Vagina (tissue), 2 donors: ENCODE measurements around the gene PBX2. TPM values are rescaled to one million over a fixed set of nuclear protein-coding genes. Genes with fewer than 3 reads are reported as not detected.
A peak's percentile ranks its signal among the peaks of the same experiment; 100 is the strongest.

ENCODE experiments used
- DNase-seq, 2 donors: peaks; one replicate each; pipeline ENCODE4 v3.0.0-alpha.2; 2017; ENCODE audit errors: extremely low spot score in 2 of 2
- H3K27ac ChIP-seq: fragments of 200-600 bp; sonication (generic); one replicate; pipeline ENCODE4 v1.5.1; 2019
- H3K27me3 ChIP-seq: fragments of 200-600 bp; sonication (generic); one replicate; pipeline ENCODE4 v1.5.1; 2019
- H3K36me3 ChIP-seq, 2 donors: fragments of 200-600 bp; sonication (generic); one replicate each; pipeline ENCODE4 v1.5.1; 2017 to 2019
- H3K4me1 ChIP-seq: fragments of 200-600 bp; sonication (generic); one replicate; pipeline ENCODE4 v1.5.1; 2019
- H3K4me3 ChIP-seq, 2 donors: fragments of 200-600 bp; sonication (generic); 1 replicate in 1 of 2; 2 replicates in 1 of 2; pipeline ENCODE4 v1.5.1; 2016 to 2019
- H3K9me3 ChIP-seq: fragments of 200-600 bp; sonication (generic); one replicate; pipeline ENCODE4 v1.5.1; 2019
- CTCF ChIP-seq, 3 experiments: fragments of 450-650 bp in 2 of 3; fragments of 200-600 bp in 1 of 3; sonication (generic) in 1 of 3; IDR thresholded peaks; one replicate each; pipeline ENCODE4 v1.5.1; 2017 to 2019; ENCODE audit warnings: antibody characterized with exemption in 3 of 3, mild to moderate bottlenecking in 2 of 3, moderate library complexity in 2 of 3
- POLR2A ChIP-seq, 2 donors: fragments of 450-650 bp; IDR thresholded peaks; one replicate each; pipeline ENCODE4 v1.6.1; 2017; ENCODE audit warnings: antibody characterized with exemption in 2 of 2, mild to moderate bottlenecking in 2 of 2, moderate library complexity in 2 of 2
- POLR2AphosphoS5 ChIP-seq, 2 donors: sonication (generic); formaldehyde crosslinking; IDR thresholded peaks; one replicate each; pipeline ENCODE4 v1.9.0; 2017; ENCODE audit warnings: antibody characterized with exemption in 2 of 2, mild to moderate bottlenecking in 2 of 2, low read depth in 1 of 2; ENCODE audit not compliant: insufficient read depth in 1 of 2
- intact Hi-C: fragments of 100-400 bp; cut with DNase I; formaldehyde crosslinking; loops from one replicate; pipeline ENCODE4 v1.15.1; 2023
- total RNA-seq: library from RNA; depleted of rRNA; stranded (reverse); fragments of >200 nt; gene quantifications from one replicate; pipeline ENCODE4 v1.2.3, GENCODE V29; 2016

Gene PBX2
- total RNA-seq, 1 donor from 2014 or later = 49.4 TPM

- peaks cover 45% of the 10 kb centered on the region for H3K4me1 ChIP-seq
- H3K9me3 ChIP-seq = no peaks in the 10 kb centered on the region
- H3K27me3 ChIP-seq = no peaks in the 10 kb centered on the region
- peak within 1 kb of the TSS; percentile 95 for H3K27ac ChIP-seq
- TF ChIP-seq POLR2AphosphoS5 (IDR thresholded peaks at IDR 0.05; ENCODE audit: insufficient read depth in 1 of 2, low read depth in 1 of 2) (peak; percentile 64 to 85), CTCF (IDR thresholded peaks at IDR 0.05) (no peak), POLR2A (IDR thresholded peaks at IDR 0.05) (no peak)
- intact Hi-C loops = loop anchor here (10.0 kb wide), 1 partner anchor 53 kb away; the partner anchor contains the start of gene ATF6B
- peak within 1 kb of the TSS; percentile 81 to 93 for H3K4me3 ChIP-seq
- DNase-seq = peak in 1 of 2 donors; percentile 100
- peaks cover 0 to 10% of the 10 kb centered on the region in 2 donors for H3K36me3 ChIP-seq
These were observed 12.0 kb downstream of the PBX2 start, which contains the start of gene RNF5 for GRCh38 chr6:32177788-32178546. Gene RNF5 (plus strand): TSS chr6:32178405. CDS start chr6:32178512, 107 bp downstream.

DNA sequence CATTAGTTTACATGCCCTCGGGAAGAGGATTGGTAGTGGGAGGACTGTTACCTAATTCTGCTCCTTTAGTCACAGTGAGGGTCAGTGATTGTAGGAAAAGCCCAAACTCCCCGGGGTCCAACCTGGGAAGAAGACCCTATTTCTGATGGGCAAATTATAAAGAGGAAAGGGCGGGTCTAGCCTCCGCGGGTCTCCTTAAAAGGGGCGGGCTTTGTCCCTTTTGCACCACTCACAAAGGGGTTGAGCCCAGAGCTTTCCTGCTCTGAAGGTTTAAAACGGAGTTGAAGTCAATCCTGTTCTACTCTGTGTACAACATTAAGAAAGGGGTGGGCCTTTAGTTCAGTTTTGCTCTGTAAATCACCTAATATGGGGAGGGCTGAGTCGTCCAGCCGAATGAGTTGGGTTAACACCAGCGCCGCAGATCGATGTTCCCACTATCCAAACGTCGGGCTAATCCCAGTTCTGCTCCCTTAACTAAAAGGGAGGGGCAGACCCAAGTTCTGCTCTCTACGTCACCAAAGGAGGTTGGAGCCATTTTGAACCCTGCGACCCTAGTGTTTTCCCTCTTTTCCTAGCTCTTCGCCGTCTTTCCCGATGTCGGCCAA, 12.7 kb downstream of the PBX2 start:
- peaks cover 0 to 10% of the 10 kb centered on the region in 2 donors for H3K36me3 ChIP-seq
- no peaks in the 10 kb centered on the region for H3K27me3 ChIP-seq
- H3K27ac ChIP-seq = peak overlapping the region; percentile 95
- H3K9me3 ChIP-seq = no peaks in the 10 kb centered on the region
- DNase-seq = peak in 1 of 2 donors; percentile 91
- H3K4me3 ChIP-seq = peak overlapping the region; percentile 81 to 93
- peaks cover 45% of the 10 kb centered on the region for H3K4me1 ChIP-seq
- TF ChIP-seq POLR2A (IDR thresholded peaks at IDR 0.05) (peak in 1 of 2 donors; percentile 41), CTCF (IDR thresholded peaks at IDR 0.05) (no peak)
- intact Hi-C loops = loop anchor here (10.0 kb wide), 1 partner anchor 52 kb away; the partner anchor contains the start of gene ATF6B

DNA sequence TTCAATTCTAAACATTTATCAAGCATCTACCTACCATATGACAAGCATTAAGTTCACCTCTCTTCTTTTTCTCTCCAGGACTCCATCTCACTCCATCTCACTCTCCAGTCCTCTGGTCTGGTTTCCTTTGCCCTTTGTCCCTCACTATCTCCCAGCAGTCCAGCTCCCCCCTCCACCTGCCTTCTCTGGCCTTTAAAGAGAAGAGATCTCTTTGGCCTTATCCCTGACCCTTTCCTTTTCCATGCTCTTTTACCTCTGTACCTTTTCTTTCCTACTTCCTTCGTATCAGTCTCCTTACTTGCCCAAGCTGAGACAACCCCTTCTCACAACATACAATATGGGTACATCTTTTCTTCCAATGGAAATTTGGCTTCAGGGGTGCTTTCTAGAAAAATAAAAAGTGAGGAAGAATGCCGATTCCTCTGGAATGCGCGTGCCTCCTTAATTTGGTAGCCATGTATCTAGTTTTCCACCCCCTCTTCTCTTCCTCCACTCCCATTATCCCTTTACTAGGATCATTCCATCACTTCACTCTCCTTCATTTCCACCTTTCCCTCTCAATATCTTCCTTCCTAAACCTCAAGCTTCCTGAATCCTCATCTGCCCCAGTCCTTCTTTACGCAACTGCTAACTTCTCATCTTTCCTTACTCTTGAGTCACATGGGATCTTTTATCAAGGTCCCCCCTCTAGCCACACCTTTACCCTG, 13.4 kb downstream of the PBX2 start:
- intact Hi-C loops = loop anchor here (10.0 kb wide), 1 partner anchor 52 kb away; the partner anchor contains the start of gene ATF6B
- TF ChIP-seq POLR2A (IDR thresholded peaks at IDR 0.05) (peak in 1 of 2 donors; percentile 7), CTCF (IDR thresholded peaks at IDR 0.05) (no peak)
- DNase-seq = no peak
- peaks cover 0 to 10% of the 10 kb centered on the region in 2 donors for H3K36me3 ChIP-seq
- H3K27ac ChIP-seq = peak overlapping the region; percentile 95
- H3K4me3 ChIP-seq = peak overlapping the region; percentile 81 to 93
- H3K9me3 ChIP-seq = no peaks in the 10 kb centered on the region
- H3K27me3 ChIP-seq = no peaks in the 10 kb centered on the region
- peaks cover 45% of the 10 kb centered on the region for H3K4me1 ChIP-seq

GRCh38 chr6:32175711-32176475, 14.1 kb downstream of the PBX2 start, which contains the start of gene AGPAT1:
Gene AGPAT1 (minus strand): TSS chr6:32176084. CDS start chr6:32171496, 4,588 bp downstream.
- Histone ChIP-seq H3K27ac (peak within 1 kb of the TSS; percentile 95), H3K4me1 (peaks cover 45% of the 10 kb centered on the region), H3K4me3 (peak within 1 kb of the TSS; percentile 81 to 93), H3K36me3 (peaks cover 0 to 13% of the 10 kb centered on the region in 2 donors), H3K27me3 (no peaks in the 10 kb centered on the region), H3K9me3 (no peaks in the 10 kb centered on the region)
- DNase-seq = peak in 1 of 2 donors; percentile 98
- intact Hi-C loops = loop anchor here (10.0 kb wide), 1 partner anchor 51 kb away; the partner anchor contains the start of gene ATF6B
- TF ChIP-seq POLR2A (IDR thresholded peaks at IDR 0.05) (peak; percentile 39 to 63), POLR2AphosphoS5 (IDR thresholded peaks at IDR 0.05; ENCODE audit: insufficient read depth in 1 of 2, low read depth in 1 of 2) (peak; percentile 86 to 94), CTCF (IDR thresholded peaks at IDR 0.05) (no peak)
